Heart left ventricle (tissue), 16 donors: ENCODE measurements around the gene DNTT. TPM values are rescaled to one million over a fixed set of nuclear protein-coding genes. Genes with fewer than 3 reads are reported as not detected.

Experiments used
- ATAC-seq, 4 donors: fragments of 200-7000 bp; cut with Tn5 transposase; one replicate each; pipeline ENCODE4 v1.9.1; 2020 to 2022; ENCODE audit warnings: moderate library complexity in 4 of 4, mild to moderate bottlenecking in 3 of 4, moderate number of reproducible peaks in 1 of 4
- DNase-seq, 5 donors: peaks; one replicate each; pipeline ENCODE4 v3.0.0-alpha.2; 2020
- H3K27ac ChIP-seq, 12 donors: fragments of 200-600 bp; sonication (generic) in 4 of 12; one replicate each; pipeline versions ENCODE4 v1.5.0 to v1.8.0; 2016 to 2022; ENCODE audit warnings: mild to moderate bottlenecking in 2 of 12
- H3K27me3 ChIP-seq, 9 donors: fragments of 200-600 bp; sonication (generic) in 2 of 9; one replicate each; pipeline versions ENCODE4 v1.5.1 to v1.8.0; 2016 to 2022; ENCODE audit warnings: mild to moderate bottlenecking in 3 of 9
- H3K36me3 ChIP-seq, 9 donors: fragments of 200-600 bp; sonication (generic) in 2 of 9; one replicate each; pipeline versions ENCODE4 v1.5.0 to v1.8.0; 2018 to 2022; ENCODE audit warnings: mild to moderate bottlenecking in 2 of 9
- H3K4me1 ChIP-seq, 12 donors: fragments of 200-600 bp; sonication (generic) in 4 of 12; one replicate each; pipeline versions ENCODE4 v1.5.0 to v1.8.0; 2016 to 2022; ENCODE audit warnings: mild to moderate bottlenecking in 3 of 12
- H3K4me3 ChIP-seq, 12 donors: fragments of 200-600 bp; sonication (generic) in 4 of 12; one replicate each; pipeline versions ENCODE4 v1.5.0 to v1.8.0; 2017 to 2022; ENCODE audit warnings: mild to moderate bottlenecking in 9 of 12, moderate library complexity in 4 of 12
- H3K9me3 ChIP-seq, 12 donors: fragments of 200-600 bp; sonication (generic) in 4 of 12; one replicate each; pipeline versions ENCODE4 v1.5.0 to v1.8.0; 2016 to 2022; ENCODE audit warnings: mild to moderate bottlenecking in 1 of 12
- POLR2A ChIP-seq, 2 donors: fragments of 450-650 bp; IDR thresholded peaks; one replicate each; pipeline ENCODE4 v1.6.1; 2017; ENCODE audit warnings: antibody characterized with exemption in 2 of 2, mild to moderate bottlenecking in 2 of 2, moderate library complexity in 2 of 2
- WGBS, 4 donors: extraction: QIAGEN DNeasy Blood & Tissue Kit in 2 of 4; methylation state at CpG; one replicate each; pipeline versions ENCODE4 v1.1.5 to v1.1.7; 2013 to 2018; 5-methylcytosine and 5-hydroxymethylcytosine counted together
- intact Hi-C, 10 donors: fragments of 100-400 bp; cut with DNase I; formaldehyde crosslinking; loops; one replicate each; pipeline versions ENCODE4 v1.11.1 to v1.14.2; 2022
- polyA plus RNA-seq, 2 donors: library from polyadenylated mRNA; stranded (reverse); fragments of 200-250 nt; gene quantifications; one replicate each; pipeline ENCODE4 v1.2.3, GENCODE V29; 2013
- total RNA-seq, 9 donors: library from RNA; depleted of rRNA in 2 of 9; stranded (reverse); fragments of >200 nt in 2 of 9; fragmentation: NEBNext Ultra II Directional in 3 of 9; extraction: Animal tissue kit (Norgen Biotek cat#: 25700) in 3 of 9; gene quantifications; one replicate each; pipeline versions ENCODE4 v1.1.0 to v1.2.4, GENCODE V29; 2016 to 2023
- TF ChIP-seq, protein P1 (sequence below), 12 donors: fragments of 200-600 bp; sonication (generic) in 4 of 12; IDR thresholded peaks; one replicate each; pipeline versions ENCODE4 v1.5.0 to v1.8.0; 2018 to 2022; ENCODE audit warnings: antibody characterized with exemption in 12 of 12, mild to moderate bottlenecking in 5 of 12
- donor health status: ischemic (EF 13 %, LVEDD 7.1; RV severe dilation, severe dysfunction).
- donor health status: healthy with polysubstance abuse.
- donor health status: DM: no; HTN: yes; CAD: no.
- donor health status: DM: no; HTN: no; CAD: no.
- donor health status: ischemic (EF 25% LVEDD 6.9; RV normal size, moderate dysfunction).
- donor health status: ischemic (EF 25% LVEDD 5.7; RV mildly dilated, moderate dysfunction).
- donor health status: healthy.
- donor health status: DM: yes; HTN: yes; CAD: no.
- donor health status: ischemic (EF 35%, LVEDD 5.7; RV mildly dilated, moderate dysfunction).
- donor health status: nonischemic (EF 11% LVEDD 7.7; RV severe dilation, severe dysfunction).
- donor health status: DM: yes; HTN: yes; CAD: no.
- donor health status: PGD.
- donor health status: ischemic (EF 29% LVEDD 5.4; RV normal size, mild dysfunction).
- donor health status: nonischemic (EF 23%, LVEDD 6.1; RV moderate dilation, normal function).

Gene DNTT
- total and polyA plus RNA-seq, 11 donors: not detected

DNA sequence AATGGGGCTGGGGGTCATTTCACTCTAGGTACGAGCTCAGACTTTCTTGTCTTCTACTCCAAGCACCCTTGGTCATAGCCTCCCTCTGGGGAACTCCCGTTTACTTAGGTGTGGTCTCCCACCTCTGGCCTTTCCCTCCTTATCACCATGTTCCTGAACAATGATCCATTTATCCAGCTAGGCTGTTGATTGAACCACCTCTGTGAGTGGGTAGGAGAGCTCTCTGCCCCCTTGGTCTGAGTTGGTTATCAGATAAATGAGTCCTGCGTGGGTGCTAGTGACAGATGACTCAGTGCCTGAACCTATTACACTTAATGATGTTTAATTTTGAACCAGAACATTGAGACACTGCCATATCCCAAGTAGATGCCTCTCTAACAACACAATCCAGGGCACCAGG lies 42.3 kb upstream of the DNTT start:
- WGBS, 4 donors: 62 to 77% (median 70%) methylated on average over 3 of the region's 3 CpGs
- no peak for DNase-seq
- intact Hi-C loops: no loop called here
- no peak for ATAC-seq
- Histone ChIP-seq H3K9me3 (no peaks in the 10 kb centered on the region), H3K4me1 (peaks cover 0 to 30% (median 4%) of the 10 kb centered on the region in 12 donors), H3K4me3 (no peak overlapping the region), H3K27ac (no peak overlapping the region), H3K27me3 (peaks cover 0 to 13% (median 0%) of the 10 kb centered on the region in 9 donors), H3K36me3 (no peaks in the 10 kb centered on the region)
- TF ChIP-seq, protein P1, sequence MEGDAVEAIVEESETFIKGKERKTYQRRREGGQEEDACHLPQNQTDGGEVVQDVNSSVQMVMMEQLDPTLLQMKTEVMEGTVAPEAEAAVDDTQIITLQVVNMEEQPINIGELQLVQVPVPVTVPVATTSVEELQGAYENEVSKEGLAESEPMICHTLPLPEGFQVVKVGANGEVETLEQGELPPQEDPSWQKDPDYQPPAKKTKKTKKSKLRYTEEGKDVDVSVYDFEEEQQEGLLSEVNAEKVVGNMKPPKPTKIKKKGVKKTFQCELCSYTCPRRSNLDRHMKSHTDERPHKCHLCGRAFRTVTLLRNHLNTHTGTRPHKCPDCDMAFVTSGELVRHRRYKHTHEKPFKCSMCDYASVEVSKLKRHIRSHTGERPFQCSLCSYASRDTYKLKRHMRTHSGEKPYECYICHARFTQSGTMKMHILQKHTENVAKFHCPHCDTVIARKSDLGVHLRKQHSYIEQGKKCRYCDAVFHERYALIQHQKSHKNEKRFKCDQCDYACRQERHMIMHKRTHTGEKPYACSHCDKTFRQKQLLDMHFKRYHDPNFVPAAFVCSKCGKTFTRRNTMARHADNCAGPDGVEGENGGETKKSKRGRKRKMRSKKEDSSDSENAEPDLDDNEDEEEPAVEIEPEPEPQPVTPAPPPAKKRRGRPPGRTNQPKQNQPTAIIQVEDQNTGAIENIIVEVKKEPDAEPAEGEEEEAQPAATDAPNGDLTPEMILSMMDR (IDR thresholded peaks at IDR 0.05): no peak
- TF ChIP-seq POLR2A (IDR thresholded peaks at IDR 0.05): no peak

DNA sequence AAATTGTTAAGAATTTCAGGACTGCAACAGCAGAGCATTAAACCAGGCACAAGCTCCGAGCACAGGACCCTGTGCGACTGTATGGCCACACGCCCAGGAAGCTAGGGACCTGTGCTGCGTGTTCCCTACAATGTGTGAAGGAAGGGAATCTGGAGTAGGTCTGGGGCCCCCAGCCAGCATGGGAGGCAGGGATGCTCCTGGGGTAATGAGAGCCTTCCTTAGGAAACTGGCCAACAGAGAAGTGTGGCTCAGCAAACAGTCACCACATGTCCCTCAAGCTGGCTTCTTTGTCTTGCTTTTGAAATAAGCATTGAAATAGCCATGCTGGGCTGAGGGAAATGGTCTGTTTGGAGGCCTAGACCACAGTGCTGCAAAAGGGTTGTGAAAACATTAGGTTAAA lies 41.1 kb upstream of the DNTT start:
- ATAC-seq: no peak
- WGBS, 4 donors: 85 to 95% (median 92%) methylated on average over 3 to 4 of the region's 4 CpGs
- peaks cover 0 to 13% (median 0%) of the 10 kb centered on the region in 9 donors for H3K27me3 ChIP-seq
- H3K9me3 ChIP-seq: no peaks in the 10 kb centered on the region
- no peaks in the 10 kb centered on the region for H3K36me3 ChIP-seq
- intact Hi-C loops: no loop called here
- H3K4me1 ChIP-seq: peaks cover 0 to 18% (median 0%) of the 10 kb centered on the region in 12 donors
- H3K4me3 ChIP-seq: no peak overlapping the region
- no peak overlapping the region for H3K27ac ChIP-seq
- no peak for DNase-seq
- TF ChIP-seq POLR2A (IDR thresholded peaks at IDR 0.05): no peak
- TF ChIP-seq, protein P1 (IDR thresholded peaks at IDR 0.05): no peak

DNA sequence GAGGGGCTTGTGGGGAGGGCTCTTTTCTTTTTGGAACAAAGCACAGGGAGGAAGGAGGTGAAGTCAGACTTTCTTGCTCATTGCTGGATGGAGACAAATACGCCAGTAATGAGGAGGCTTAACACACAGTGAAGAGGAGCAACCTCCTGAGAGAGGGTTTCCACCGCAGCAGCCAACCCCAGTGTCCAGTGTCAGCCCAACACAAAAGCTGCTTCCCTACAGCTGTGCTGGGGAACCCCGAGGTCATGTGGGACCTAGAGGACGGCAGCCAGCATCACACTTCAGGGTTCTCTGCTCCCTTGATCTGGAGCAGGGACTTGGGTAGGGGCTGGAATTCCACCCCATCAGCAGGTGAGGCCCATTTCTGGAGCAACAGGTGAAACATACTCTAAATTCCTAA lies 40.6 kb upstream of the DNTT start:
- 72 to 87% (median 81%) methylated on average over 4 of the region's 4 CpGs for WGBS, 4 donors
- Histone ChIP-seq H3K9me3 (no peaks in the 10 kb centered on the region), H3K27me3 (peaks cover 0 to 13% (median 0%) of the 10 kb centered on the region in 9 donors), H3K4me1 (peaks cover 0 to 13% (median 0%) of the 10 kb centered on the region in 12 donors), H3K27ac (no peak overlapping the region), H3K36me3 (no peaks in the 10 kb centered on the region), H3K4me3 (no peak overlapping the region)
- intact Hi-C loops: no loop called here
- no peak for TF ChIP-seq POLR2A (IDR thresholded peaks at IDR 0.05)
- TF ChIP-seq, protein P1 (IDR thresholded peaks at IDR 0.05): no peak
- DNase-seq: no peak
- ATAC-seq: no peak

DNA sequence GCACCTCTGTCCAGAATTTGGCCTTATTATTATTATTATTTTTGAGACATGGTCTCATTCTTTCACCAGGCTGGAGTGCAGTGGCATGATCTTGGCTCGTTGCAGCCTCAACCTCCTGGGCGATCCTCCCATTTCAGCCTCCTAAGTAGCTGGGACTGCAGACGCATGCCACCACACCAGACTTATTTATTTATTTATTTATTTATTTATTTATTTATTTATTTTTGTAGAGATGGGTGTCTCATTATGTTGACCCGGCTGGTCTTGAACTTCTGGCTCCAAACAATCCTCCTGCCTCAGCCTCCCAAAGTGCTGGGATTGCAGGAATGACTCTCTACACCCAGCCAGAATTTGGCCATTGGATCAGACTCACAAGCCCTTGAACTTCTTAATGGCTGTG lies 39.3 kb upstream of the DNTT start:
- TF ChIP-seq, protein P1 (IDR thresholded peaks at IDR 0.05): no peak
- no peak for TF ChIP-seq POLR2A (IDR thresholded peaks at IDR 0.05)
- ATAC-seq (no peak), DNase-seq (no peak)
- Histone ChIP-seq H3K4me1 (peaks cover 0 to 5% (median 0%) of the 10 kb centered on the region in 12 donors), H3K27me3 (peaks cover 0 to 13% (median 0%) of the 10 kb centered on the region in 9 donors), H3K9me3 (no peaks in the 10 kb centered on the region), H3K27ac (no peak overlapping the region), H3K36me3 (no peaks in the 10 kb centered on the region), H3K4me3 (no peak overlapping the region)
- 83 to 97% (median 90%) methylated on average over 4 of the region's 4 CpGs for WGBS, 4 donors
- intact Hi-C loops: no loop called here
